Measurements from ENCODE around the gene CDKN1C.

Gene CDKN1C

DNA sequence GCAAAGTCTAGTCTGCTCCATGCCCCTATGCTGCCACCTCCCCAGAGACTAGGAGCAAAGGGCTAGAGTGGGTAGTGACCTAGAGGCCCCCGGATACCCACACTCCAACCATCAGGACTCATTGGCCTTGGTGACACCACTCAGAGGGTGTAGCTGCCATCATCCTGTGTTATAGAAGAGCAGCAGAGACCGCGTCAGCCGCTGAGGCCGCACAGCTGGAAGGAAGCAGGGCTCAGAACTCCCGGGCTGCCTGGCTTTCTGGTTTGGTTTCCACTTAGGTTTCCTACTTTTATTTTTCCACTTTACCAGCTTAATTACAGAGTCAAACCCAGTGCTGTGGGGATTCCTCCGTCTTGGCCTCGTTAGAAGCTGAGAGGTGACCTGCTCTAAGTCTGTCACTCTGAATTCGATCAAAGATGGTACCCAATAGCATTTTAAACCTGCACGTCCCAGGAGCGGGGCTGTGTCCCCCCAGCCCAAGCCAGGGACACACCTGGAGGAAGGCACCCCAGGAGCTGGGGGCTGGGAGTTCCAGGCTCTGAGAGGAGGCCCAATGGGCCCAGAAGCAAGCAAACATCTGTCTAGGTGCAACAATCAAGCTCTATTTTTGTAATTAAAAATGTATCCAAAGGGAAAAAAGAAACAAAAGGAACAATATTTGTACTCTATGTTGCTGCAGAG, 2.1 kb upstream of the CDKN1C start:
- DNase-seq: no peak

DNA sequence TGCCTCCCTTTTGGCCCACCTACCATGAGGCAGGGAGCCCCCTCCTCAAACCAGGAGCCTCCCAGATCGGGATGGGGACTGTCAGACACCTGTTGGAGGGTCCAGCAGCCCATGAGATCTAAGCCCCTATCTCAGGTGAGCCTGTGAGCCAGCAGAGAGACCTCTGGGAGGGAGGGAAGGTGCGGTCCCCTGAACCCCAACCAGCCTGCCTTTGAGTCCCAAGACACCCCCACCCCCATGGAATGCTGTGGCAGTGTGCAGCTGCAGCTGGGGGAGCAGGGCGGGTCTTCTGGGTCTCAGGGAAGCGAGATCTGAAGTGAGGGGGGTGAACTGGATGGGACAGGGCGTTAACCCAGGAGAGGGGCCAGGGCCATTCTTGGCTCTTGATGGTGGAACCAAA, 1.4 kb upstream of the CDKN1C start:
- DNase-seq: no peak

DNA sequence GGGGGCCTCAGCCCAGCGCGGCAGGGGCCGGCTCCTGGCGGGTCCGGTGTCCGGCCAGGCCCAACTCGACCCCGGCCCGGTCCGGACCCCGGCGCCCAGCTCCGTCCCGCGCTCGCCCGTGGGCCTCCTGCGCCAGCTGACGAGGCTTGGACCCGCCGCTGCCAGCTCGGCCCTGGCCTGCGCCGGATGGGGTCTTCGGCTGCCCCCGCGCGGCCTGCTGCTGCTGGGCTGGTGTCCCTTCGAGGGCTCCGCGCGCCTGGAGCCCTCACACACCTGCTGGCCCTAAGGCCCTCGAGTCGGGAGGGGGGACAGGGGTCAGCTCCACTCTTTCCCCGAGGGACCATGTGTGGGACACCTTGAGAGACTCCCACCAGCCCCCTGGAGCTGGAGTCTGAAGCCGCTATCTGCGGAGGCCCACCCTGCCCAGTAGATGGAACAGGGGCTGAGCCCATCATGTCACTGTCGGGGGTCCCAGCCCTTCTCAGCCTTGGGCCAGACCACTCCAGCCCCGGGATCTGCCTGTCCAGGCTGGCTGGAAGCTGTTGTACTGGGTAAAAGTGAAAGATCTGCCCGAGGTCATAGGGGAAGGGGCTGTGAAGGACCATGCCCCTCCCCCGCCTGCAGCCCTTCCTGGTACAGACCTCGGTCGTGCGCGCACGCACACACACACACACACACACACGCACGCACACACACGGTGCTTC, 768 bp upstream of the CDKN1C start:
- no peak for DNase-seq

DNA sequence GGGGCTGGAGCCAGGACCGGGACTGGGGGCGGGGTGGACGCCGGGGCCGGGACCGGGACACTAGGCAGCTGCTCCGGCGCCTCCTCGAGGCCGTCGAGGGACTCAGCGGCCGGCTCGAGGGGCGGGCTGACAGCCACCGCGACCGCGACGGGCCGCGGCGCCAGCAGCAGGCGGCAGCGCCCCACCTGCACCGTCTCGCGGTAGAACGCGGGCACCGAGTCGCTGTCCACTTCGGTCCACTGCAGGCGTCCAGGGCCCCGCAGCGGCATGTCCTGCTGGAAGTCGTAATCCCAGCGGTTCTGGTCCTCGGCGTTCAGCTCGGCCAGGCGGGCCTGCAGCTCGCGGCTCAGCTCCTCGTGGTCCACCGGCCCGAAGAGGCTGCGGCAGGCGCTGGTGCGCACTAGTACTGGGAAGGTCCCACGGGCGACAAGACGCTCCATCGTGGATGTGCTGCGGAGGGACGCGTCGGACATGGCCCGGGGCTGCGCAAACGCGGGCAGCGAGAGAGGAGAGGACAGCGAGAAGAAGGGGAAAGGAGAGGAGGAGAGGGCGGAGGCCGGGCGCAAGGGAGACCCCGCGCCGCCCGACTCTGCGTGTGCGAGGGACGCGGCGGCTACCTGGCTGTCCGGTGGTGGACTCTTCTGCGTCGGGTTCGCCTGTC, 428 bp downstream of the CDKN1C start:
- DNase-seq: peak; percentile 26

DNA sequence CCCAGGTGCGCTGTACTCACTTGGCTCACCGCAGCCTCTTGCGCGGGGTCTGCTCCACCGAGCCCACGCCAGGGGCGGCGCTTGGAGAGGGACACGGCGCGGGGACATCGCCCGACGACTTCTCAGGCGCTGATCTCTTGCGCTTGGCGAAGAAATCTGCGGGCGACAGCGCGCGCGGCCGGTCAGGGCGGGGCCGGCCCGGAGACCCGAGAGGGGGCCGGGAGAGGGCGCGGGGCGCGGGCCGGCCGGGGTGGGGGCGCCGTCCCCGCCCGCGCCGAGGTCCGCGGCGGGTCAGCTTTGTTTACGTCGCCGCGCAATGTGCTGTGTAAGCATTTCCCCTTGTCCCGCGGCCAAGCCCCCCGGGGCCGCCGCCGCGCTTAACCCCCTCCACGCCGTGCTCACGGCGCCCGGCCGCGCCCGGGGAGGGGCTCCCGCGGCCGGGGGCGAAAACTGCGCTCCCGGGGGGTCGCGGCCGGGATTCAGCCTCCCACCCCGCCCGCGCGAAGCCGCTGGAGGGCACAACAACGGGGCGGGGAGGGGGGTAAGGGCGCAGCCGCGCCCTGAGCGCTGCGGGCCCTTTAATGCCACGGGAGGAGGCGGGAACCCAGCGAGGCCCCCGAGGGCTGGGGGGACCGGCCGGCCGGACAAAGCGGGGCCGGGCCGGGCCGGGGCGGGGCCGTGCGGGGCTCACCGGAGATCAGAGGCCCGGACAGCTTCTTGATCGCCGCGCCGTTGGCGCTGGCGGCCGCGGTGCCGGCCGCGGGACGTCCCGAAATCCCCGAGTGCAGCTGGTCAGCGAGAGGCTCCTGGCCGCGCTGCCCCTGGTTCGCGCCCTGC, 1.4 kb downstream of the CDKN1C start:
- peak; percentile 13 for DNase-seq

DNA sequence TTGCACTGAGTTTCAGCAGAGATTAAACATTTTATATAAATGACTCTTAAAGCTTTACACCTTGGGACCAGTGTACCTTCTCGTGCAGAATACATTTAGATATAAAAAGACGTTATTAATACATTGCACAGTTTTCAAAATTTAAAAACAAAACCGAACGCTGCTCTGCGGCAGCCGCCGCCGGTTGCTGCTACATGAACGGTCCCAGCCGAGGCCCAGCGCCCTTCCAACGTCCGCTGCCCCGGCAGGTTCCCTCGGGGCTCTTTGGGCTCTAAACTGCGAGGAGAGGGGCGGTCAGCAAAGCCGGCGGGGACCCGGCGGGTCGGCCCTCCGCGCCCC, 2.0 kb downstream of the CDKN1C start:
- DNase-seq: no peak

DNA sequence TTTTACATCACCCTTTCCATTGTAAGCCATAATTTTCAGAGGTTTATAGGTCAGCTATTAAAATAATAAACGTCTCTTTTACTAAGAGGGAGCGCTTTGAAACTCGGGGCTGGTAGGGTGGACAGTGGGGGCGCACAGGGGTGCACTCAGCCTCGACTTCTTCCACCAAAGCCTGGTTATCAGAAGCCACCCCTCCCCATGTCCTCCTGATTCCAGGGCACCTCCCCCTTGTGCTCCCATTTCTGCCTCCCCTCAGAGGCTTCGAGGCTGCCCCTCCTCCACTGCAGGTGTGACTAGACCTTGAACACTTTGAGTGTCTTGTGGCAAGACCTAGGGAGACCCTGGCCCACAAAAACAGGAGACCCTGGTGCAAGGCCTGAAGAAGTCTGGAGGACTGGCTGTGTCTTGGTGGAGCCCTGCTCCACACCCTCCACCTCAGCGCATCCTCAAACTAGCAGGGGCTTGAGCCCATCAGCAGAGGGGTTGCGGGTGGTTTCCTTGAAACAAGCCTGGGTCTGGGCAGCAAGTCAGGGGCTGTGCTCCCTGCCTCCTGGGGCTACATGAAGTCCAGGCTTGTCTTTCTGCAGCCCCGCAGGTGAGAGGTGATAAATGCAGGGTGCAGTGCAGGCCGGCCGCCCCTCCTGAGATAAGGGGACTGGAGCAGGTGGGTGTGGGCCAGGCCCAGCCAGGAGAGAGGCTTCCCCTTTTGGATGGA, 3.0 kb downstream of the CDKN1C start:
- no peak for DNase-seq

DNA sequence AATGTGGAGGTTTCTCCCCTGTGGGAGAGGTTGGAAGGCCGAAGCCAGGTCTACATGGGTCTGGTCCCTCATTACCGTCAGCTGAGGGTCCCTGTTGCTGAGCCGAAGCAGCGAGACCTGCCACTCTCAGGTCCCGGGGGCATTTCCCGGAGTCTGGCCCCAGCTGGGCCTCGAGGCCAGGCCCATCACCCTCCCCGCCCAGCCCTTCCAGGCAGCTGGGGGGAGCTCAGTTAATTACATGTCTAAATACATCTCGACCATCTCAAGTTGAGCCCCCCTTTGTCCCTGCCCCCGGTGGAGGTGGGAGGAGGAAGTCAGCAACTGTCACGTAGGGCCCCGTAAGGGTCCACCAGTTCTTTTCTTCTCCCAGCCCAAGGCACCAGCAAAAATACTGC, 3.6 kb downstream of the CDKN1C start:
- no peak for DNase-seq

DNA sequence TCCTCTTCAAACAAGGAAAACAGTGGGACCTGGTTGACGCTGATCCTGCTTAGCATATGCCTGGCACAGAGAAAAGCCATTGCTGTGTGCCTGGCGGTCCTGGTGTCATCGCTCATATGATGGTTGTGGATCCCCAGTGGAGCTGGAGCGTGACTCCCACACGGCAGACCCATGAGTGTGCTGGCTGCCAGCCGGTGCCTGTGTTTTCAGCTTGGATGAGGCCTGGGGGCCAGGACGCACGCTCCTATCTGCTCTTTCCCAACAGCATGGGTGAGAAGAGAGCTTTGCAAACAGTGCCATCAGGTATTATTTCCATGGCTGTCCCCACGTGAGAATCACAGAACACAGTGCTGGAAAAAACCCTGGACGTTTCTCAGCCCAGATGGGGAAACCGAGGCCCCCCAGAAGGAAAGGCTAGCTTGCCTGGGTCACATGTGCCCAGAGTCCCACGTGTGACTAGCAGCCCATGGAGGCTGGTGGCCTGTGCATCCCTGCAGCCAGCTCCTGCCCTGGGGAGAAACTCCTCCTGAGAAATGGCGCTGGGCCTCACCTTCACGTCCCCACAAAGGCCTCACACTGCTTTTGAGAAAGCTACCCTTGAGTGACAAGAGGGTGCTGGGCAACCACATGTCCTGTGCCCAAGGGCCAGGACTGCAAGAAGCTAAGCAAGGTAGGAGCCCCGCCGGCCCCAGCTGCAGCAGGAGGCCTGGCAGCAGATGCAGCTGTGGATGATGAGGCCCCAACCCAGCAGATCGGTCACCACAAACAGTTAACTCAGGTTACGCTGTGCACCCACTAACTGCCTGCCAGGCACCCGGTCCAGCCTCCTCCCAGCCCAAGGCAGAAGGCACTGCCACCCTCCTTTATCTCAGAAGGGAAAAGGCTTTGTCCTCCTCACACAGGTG, 4.2 kb downstream of the CDKN1C start:
- no peak for DNase-seq

DNA sequence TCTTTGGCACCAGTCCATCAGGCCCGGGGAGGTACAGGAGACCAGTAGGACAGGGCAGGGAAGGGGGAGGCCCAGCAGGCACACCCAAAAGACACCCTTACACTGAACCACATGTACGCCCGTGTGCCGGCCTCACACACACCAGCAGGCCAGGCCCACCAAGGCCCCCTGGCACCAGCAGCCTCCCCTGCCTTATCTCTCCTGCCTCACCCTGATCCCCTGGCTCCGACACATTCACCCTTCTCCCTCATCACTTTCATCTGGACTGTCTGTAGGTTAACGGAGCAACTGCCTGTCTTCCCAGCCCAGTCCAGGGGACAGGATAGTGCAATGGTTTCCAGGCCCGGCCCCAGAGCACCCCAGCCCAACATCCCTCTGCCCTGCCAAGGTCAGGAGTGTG, 4.9 kb downstream of the CDKN1C start:
- DNase-seq: no peak

DNA sequence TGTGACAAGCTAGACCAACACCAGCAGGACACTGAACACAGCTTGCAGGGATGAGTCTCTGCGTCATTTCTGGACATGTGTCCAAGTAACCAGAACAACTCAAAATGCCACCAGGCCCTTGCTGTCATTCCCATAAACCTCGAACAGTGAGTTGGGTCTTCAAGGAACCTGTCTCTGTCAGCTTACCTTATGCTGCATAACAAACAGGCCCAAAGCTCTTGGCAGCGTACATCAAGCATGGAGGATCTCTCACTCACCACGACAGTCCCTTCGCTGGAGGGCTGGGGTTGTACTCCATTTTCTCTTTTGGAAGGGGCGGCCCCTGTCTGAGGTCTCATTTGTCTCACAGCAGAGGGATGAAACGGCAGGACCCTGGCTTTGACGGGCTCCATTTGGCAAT, 6.8 kb downstream of the CDKN1C start:
- no peak for DNase-seq

DNA sequence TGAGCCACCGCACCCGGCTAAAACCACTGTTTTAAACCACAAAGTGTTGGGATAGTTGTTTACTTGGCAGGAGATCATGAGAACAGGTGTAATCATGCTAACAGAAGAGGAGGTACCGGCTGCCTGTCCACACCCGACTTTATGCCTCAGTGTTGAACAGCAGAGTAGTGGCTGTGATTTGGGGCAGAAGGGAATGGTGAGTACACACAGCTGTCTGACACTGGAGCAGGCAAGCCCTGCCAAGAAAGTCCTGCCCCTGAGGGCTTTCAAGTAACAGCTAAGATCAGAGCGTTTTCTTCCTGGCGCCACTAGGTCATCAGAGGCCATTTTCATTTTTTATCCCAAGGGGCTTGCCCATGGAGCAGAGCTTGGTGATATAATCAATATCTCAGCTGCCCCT, 8.1 kb downstream of the CDKN1C start:
- no peak for DNase-seq

DNA sequence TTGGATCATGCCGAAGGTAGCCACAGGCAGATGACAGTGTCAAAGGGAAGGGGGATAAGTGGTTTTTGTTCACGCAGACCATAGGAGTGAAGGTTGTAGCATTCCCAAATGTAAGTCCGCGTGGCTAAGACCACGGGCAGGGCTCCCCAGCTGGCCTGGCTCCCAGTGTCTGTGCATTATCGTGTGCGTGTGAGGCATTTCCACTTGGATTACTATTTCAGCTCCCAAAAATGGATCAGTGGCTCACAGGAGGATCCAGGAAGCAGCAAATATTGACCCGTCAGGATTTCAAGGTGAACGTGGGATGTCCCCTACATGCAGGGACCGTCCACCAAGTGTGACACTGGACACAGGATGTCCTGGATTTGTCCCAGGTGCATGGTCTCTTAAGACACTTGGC, 10.6 kb downstream of the CDKN1C start:
- no peak for DNase-seq

DNA sequence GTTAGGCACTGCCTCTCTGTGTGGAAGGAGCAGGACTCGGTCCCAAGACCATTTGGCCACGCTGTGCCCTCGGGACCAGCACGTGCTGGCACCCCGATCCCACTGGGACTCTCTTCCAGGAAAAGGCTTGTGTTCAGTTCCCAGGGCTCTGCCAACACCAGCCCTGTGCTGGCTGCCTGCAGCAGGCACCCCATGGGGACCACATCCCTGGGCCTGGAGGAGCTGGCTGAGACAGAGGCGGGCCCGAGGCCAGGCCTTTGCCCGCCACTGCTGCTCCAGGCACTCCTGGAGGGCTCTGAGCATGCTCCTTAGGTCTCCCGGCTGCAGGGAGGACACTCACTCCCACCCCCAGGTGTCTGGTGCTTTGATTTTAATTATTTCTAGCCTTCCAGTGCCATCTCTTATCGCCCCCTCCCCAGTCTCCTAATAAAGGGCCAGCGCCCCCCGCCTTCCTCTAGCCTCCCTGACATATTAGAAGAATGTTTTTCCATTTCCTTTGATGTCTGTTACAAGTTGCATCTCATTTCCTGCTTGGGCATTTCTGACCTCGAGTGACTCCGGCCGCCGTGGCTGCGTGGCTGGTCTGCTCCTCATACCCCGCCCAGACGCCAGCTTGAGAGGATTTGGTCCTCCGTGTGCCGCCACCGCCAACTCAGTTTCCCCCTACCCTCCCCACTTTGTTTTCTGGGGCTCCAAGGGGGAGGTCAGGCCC, 14.4 kb downstream of the CDKN1C start:
- no peak for DNase-seq

DNA sequence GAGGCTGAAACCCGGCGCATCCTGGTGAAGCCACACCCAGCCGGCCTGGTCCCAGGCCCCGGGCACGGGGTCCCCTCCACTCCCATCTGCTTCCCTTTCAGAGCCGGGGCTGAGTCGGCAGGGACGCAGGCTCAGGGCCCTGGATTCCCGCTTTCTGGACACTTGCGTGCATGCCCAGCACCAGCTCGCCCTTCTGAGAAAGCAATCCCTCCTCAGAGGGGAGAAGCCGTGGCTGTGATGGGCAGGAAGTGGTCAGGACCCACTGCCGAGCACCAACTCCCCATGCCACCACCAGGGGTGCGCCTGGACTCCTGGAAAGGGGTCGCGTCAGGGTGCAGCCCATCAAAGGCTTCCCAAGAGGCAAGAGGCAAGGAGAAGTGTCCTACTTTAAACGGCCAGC, 15.1 kb downstream of the CDKN1C start:
- DNase-seq: no peak

DNA sequence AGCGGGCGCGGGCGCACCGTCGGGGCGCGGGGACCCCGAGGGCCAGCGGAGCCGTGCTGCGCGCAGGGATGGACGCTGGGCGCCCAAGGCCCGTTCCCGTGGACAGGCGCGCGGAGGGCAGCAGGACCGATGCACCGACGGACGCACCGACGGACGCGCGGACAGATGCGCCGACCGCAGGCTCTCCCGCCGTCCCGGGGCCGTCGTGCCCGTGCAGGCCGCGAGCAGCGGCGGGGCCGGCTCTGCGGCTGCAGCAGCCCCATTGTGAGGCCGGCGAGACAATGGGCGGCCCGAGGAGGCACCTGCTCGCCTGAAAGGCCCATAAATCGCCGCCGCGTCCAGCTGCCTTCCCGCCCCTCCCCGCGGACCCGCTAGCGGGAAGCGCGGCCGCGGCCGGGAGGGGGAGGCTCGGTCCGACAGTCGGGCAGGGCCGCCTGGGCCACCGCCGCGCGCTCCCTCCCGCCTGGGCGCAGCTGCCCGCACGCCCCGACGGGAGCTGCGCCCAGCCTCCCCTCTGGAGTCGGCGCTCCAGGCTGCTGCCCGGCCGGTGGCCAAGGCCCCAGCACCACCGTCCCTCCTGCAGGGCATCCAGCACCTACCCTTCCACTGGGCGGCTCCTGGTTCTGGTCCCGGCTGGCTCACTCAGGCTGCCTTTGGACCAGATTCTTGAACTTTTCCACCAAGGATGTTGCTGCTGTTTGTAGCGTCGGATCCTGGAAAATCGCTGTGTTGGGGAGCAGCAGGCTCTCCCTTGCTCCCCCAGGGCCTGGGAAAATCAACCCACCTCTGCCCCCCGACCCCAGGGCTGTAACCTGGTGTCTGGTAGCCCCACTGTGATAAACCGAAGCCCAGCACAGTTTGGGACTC, 15.8 kb downstream of the CDKN1C start:
- no peak for DNase-seq

DNA sequence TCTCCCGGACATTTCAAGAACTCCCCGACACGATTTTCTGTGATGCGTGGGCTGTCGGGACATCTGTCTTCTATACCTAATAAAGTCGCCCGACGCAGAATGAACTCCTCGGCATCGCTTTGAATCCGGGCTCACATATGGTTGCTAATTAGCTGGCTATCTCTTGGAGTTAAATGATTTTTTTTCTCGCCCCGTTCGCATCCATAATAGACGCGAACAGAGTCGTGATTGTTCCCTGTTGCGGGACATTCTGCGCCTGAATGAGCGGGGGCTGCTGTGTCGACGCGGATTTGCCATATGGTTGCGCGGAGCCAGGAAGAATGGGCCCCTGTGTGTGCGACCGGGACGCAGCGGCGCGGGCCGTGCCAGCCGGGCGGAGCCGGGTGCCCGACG, 16.4 kb downstream of the CDKN1C start:
- no peak for DNase-seq

DNA sequence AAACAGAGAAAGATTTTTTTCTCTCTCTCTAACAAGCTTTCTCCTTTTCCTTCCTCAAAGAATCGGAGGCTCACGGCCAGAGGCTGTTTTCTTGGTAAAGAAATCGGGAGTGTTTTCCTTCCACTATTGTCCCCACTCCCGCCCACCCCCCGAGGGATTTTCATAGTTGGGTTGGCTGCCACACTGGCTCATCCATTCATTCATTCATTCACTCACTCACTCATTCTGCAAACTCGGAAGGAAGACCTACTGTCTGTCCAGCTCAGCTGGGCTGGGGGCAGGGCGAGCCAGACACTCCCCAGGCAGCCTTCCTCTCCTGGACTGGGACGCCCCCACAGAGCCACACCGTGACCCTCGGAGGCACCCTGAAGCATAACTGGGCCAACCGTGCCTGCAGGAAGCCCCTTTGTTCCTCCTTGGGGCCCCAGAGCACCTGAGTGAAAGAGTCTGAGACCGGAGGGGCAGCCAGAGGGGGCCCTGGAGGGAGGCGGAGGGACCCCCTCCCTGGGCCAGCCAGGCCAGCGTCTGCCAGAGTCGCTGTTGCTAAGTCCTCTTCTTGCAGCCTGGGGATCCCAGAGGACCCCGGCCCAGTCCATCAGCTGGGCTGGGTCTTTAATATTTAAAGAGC, 17.0 kb downstream of the CDKN1C start:
- no peak for DNase-seq

DNA sequence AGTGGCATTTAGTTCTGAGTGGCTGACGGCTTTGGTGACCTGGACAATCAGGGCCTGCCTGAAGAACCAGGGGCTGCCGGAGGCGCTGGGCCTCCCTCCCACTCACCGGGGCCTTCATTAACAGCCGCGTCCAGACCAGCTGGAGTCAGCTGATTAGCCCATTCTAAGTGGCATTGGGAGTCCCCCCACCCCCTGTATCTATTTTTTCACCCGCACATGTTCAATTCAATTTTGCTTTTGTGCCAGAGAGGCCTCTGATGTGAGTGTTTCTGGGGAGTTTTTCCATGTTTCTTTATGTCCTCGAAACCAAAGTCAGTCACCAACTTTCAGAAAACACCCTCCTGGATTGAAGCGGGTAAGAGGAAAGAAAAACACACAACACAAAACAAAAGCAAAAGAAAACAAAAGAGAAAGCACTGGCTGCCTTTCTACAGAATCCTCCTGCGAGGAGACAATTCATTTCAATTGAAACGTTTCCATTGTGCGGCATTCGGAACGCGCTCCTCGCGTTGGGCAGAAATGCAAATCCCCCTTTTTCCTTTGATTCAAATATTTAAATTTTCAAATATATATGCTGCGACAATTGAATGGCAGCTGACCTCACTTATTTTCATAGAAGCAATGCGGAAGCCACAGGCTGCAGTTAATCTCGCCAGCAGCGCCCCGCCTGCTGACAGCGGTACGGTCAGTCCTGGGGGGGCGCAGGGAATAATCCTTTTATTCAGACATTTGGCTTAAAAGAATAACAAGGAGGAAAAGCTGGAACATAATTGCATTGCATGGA, 17.7 kb downstream of the CDKN1C start:
- no peak for DNase-seq

Measured in NCI-H1105 (cell line).